ENCODE results near the gene KLHL22. TPM values are rescaled to one million over a fixed set of nuclear protein-coding genes. Genes with fewer than 3 reads are reported as not detected.
"Not testable (repeated sequence)": the region's sequence is repeated elsewhere in the genome, so short reads cannot be mapped to it uniquely, and the experiment has no call there.

The KLHL22 gene
- polyA plus RNA-seq, 6 donors from 2014 or later = 4.7 to 24.3 (median 15.9) TPM

DNA sequence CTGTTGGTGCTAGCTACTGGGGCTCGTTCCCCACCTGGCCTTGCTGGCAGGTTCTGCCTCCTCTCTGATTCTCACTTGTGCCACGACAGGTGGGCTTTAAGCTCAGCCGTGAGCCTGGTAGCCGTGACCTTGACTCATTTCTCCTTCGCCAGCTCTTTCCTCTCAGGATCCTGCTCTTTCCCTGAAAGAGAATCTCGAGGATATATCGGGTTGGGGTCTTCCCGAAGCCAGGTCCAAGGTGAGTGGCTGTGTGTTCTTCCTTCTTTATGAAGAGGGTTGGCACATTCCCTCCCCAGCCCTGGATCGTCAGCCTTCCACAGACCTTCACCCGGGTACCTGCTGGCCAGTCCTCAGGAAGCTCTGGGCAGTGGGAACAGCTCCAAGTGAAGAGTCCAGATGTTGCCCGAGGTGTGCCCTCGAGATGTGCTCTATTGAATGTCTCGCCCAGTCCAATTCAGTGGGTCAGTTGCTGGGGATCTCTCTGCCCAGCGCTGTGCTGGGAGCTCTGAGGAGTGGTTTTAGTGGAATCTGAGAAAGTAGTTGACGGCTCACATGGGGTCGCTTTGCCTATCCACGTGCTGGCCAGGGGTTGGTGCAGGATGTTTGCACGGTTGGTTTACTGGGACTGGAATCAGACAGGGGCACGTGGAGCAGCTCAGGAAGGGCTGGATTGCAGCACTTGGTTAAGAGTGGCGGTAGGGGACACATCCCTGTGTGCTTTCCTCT, 100.3 kb downstream of the KLHL22 start:
- Mint-ChIP-seq H3K27me3 (no peaks in the 10 kb centered on the region), H3K4me1 (peaks cover 21 to 33% (median 26%) of the 10 kb centered on the region in 3 donors), H3K9me3 (peaks cover 0 to 2% (median 0%) of the 10 kb centered on the region in 7 donors), H3K4me3 (peak overlapping the region; percentile 85 to 96 (median 94)), H3K36me3 (peaks cover 0 to 4% of the 10 kb centered on the region in 2 donors), H3K27ac (peak overlapping the region in 3 of 6 donors; percentile 59 to 82 (median 78))
- ATAC-seq (ENCODE audit: low read depth in 2 of 2) (no peak), DNase-seq (no peak)

DNA sequence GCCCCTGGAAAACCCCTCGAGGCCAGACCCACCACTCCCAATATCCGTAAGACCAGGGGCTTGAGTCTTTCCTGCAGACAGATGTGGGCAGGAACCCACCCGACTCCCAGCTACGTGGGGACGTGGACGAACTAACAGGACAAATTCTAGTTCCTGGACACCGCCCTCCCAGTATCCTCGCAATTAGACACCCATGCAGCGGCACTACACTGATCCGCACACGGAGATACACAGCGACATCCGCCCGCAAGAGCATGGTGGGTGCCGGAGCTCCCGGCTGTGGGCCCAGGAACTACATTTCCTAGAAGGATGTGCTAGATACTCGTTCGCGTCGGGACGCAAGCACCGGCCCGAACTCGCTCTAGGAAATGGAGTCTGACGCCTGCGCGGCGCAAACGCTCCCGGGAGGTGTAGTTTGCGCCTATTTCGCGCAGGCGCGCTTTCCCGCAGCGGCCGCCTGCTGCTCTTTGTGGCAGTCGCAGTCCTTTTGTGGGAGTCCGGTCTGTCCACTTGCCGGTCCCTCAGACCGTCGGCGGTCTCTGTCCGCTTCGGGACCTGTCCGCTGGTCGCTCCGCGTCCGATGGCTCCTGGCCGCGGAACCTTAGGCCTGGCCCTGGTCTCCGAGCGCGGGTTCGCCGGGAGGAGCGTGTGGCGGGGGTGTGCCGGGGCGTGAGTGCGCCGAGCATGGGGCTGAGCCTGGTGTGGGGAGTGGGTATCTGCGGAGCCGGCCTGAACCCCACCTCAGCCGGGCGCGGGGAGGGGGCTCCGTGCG, 101.7 kb downstream of the KLHL22 start, which contains the start of gene ZNF74:
Gene ZNF74 (plus strand): TSS at position 447 of the 772 bp plus-strand sequence. CDS start 478 bp downstream, outside the sequence.
- peak; percentile 93 to 95 for ATAC-seq (ENCODE audit: low read depth in 2 of 2)
- H3K9me3 Mint-ChIP-seq = peaks cover 0 to 7% (median 0%) of the 10 kb centered on the region in 7 donors
- peak within 1 kb of the TSS; percentile 82 to 96 (median 92) for H3K27ac Mint-ChIP-seq
- H3K4me1 Mint-ChIP-seq = peaks cover 21 to 33% (median 24%) of the 10 kb centered on the region in 3 donors
- H3K4me3 Mint-ChIP-seq = peak within 1 kb of the TSS; percentile 85 to 96 (median 94)
- H3K27me3 Mint-ChIP-seq = no peaks in the 10 kb centered on the region
- H3K36me3 Mint-ChIP-seq = peaks cover 0 to 4% of the 10 kb centered on the region in 2 donors
- peak; percentile 71 for DNase-seq

DNA sequence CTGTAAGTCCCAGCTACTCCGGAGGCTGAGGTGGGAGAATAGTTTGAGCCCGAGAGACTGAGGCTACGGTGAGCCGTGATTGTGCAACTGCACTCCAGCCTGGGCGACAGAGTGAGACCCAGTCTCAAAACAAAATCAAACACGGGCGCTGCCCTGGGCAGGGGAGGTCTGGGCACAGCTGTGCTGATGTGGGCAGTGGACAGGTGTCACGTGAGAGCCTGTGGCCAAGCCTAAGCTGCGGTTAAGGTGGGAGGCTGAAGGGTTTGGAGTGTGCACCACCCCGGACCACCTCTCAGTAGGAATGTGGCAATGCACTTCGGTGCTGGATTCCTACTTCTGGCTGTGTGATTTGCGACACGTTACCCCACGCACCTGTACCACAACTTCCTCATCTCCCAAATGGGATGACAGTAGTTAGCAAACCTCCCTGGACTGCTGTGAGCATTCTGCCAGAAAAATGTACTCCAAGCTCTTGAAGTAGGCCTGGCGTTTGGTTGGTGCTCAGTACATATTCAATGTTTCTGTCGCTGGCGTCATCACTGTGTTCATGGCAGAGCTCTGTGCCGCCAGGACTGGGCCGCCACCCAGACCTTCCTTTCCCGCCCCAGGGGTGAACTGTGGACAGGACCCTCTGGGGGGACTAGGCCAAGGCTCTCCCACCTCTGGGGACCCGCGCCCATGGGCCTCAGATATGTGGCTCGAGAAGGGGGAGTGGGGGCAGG, 102.5 kb downstream of the KLHL22 start:
- no peaks in the 10 kb centered on the region for H3K27me3 Mint-ChIP-seq
- peaks cover 0 to 8% (median 0%) of the 10 kb centered on the region in 7 donors for H3K9me3 Mint-ChIP-seq
- ATAC-seq (ENCODE audit: low read depth in 2 of 2) (no peak), DNase-seq (no peak)
- peaks cover 21 to 33% (median 24%) of the 10 kb centered on the region in 3 donors for H3K4me1 Mint-ChIP-seq
- H3K27ac Mint-ChIP-seq = peak overlapping the region in 5 of 6 donors; percentile 82 to 96 (median 92)
- H3K36me3 Mint-ChIP-seq = peaks cover 0 to 4% of the 10 kb centered on the region in 2 donors
- peak overlapping the region; percentile 85 to 96 (median 94) for H3K4me3 Mint-ChIP-seq

DNA sequence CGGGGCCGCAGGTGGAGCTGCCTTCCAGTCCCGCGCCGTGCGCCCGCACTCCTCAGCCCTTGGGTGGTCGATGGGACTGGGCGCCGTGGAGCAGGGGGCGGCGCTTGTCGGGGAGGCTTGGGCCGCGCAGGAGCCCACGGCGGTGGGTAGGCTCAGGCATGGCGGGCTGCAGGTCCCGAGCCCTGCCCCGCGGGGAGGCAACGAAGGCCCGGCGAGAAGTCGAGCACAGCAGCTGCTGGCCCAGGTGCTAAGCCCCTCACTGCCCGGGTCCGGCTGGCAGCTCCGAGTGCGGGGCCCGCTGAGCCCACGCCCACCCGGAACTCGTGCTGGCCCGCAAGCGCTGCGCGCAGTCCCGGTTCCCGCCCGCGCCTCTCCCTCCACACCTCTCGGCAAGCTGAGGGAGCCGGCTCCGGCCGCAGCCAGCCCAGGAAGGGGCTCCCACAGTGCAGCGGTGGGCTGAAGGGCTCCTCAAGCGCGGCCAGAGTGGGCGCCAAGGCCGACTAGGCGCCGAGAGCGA, 103.2 kb downstream of the KLHL22 start:
- not testable (repeated sequence) for H3K27me3 Mint-ChIP-seq; DNase-seq; H3K36me3 Mint-ChIP-seq; H3K9me3 Mint-ChIP-seq; ATAC-seq (ENCODE audit: low read depth in 2 of 2)
- Mint-ChIP-seq H3K4me1 (peaks cover 18 to 33% (median 24%) of the 10 kb centered on the region in 3 donors), H3K27ac (peak overlapping the region in 1 of 6 donors; percentile 68), H3K4me3 (peak overlapping the region in 4 of 8 donors; percentile 30 to 85 (median 58))

Other genes with a start within 250 kb of the KLHL22 start
- gene RTN4R, start 227.5 kb downstream of the KLHL22 start, polyA plus RNA-seq (ENCODE audit: low read depth in 6 of 6) = not detected
- 10 to 100 TPM; 54.0 to 84.4 (median 56.6) TPM for gene DGCR6L, start 175.7 kb downstream of the KLHL22 start, polyA plus RNA-seq (ENCODE audit: low read depth in 6 of 6)
- gene ZNF74, start 101.6 kb downstream of the KLHL22 start, polyA plus RNA-seq (ENCODE audit: low read depth in 6 of 6) = 1 to 10 TPM; 2.4 to 8.5 (median 5.5) TPM
- under 1 TPM in 4 of 6 donors, not detected in 2; 0.25 to 0.64 (median 0.36) TPM for gene SCARF2, start 58.0 kb downstream of the KLHL22 start, polyA plus RNA-seq (ENCODE audit: low read depth in 6 of 6)
- 10 to 100 TPM in 5 of 6 donors, 1 to 10 TPM in 1; 7.3 to 41.8 (median 17.1) TPM for gene MED15, start 11.8 kb upstream of the KLHL22 start, polyA plus RNA-seq (ENCODE audit: low read depth in 6 of 6)